GM21528 (cell line): ENCODE measurements around the gene UBE2E2.

Source experiments
- ATAC-seq: cut with Tn5 transposase; IDR thresholded peaks from one replicate; pipeline ENCODE4 v1.9.1; 2021; ENCODE audit warnings: mild to moderate bottlenecking, moderate library complexity; ENCODE audit not compliant: unreplicated experiment, low FRiP score

Gene UBE2E2

DNA sequence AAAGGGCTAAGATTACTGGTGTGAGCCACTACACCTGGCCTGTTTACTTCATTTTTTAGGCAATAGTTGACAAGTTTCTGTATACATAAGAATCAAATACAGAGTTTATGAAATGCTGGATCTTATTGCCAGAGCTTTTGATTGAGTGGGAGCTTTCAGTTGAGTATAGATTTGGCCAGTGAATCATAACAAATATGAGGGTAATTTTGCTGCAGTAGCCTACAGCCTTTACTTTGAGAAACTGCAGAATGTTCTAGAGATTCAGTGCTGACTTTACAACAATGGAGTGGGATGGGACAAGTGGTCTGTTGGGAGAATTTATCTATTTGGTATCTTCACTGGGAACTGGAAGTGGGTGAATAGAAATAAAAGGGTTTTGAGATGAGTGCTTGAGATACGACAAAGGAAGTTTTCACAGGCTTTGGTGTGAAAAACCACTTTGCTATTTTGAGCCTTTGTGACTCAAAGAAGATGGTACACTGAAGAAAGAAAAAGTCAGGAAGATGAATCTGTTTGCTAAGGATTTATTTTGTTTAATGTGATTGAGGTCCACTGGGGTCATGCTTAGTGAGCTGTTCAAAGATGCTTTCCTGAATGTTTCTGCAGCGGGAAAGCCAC is 227.8 kb downstream of the UBE2E2 start:
- ATAC-seq, result no peak

- no peak for ATAC-seq
These were observed 228.6 kb downstream of the UBE2E2 start for GRCh38 chr3:23431764-23432163.

GRCh38 chr3:23435318-23435717 is 232.2 kb downstream of the UBE2E2 start:
- no peak for ATAC-seq

- ATAC-seq, result no peak
These were observed 232.8 kb downstream of the UBE2E2 start for GRCh38 chr3:23435904-23436303.

DNA sequence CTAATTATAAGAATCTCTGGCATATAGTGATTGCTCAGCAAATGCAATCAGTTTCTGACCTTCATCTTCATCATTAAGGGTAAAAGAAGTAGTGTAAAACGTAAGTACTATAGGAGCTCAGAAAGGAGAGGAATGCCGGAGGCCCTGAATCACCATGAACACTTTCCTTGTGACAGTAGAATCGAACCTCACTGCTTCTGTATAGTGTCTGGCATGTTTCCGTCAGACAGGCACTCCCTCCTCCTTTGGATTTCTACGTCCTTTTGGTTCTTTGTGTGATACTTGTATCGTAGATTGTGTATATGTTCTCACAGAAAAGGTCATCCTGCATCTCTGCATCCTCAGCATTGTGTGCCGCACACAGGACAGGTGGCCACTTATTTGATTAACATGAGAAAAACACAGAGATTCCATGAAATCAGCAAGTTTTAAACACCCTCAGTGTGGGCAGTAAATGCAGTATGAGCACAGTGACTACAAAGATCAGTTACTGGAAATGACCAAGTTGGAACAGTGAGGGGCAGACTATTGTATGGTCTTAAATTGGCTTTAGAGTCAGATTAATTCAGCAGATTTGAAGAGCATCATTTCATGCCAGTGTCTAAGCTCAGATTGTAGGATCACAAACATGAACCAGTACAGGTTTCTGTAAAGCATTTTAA is 234.5 kb downstream of the UBE2E2 start:
- no peak for ATAC-seq

DNA sequence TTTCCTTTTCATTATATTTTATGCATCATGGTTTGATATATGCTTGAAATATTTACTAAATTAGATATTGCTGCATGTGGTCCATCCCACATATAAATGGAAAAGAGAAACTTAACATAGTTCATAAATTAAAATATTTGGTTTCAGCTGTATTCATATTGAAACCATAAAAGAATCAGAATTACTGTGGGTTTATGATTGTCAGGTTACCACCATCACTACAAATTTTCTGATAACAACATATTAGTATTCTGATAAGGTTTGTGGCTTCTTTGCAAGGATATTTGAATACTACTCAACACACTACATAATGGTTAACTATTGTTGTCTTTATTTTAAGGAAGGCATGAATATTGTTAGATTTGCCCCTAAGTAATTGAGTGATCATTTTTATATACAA is 235.5 kb downstream of the UBE2E2 start:
- ATAC-seq, result peak; percentile 38

DNA sequence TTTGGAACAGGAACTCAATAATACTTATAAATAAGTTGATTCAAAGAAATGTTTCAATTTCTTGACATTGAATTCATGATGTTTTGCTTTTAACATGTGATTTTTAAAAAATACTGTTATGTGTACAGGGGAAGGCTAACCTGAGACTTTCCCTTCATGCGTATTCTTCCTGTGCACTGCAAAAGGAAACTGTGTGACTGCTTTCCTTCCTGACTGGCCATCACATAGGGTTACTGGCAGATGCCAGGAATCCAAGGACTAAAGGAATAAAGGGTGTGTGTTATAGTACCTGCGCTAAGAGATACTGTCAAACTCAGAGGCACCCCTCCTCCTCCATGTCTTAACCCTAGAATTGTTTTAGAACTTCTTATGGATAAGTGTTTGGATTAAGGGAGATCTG is 236.0 kb downstream of the UBE2E2 start:
- no peak for ATAC-seq

- ATAC-seq, result no peak
These were observed 237.5 kb downstream of the UBE2E2 start for GRCh38 chr3:23440416-23441294.

DNA sequence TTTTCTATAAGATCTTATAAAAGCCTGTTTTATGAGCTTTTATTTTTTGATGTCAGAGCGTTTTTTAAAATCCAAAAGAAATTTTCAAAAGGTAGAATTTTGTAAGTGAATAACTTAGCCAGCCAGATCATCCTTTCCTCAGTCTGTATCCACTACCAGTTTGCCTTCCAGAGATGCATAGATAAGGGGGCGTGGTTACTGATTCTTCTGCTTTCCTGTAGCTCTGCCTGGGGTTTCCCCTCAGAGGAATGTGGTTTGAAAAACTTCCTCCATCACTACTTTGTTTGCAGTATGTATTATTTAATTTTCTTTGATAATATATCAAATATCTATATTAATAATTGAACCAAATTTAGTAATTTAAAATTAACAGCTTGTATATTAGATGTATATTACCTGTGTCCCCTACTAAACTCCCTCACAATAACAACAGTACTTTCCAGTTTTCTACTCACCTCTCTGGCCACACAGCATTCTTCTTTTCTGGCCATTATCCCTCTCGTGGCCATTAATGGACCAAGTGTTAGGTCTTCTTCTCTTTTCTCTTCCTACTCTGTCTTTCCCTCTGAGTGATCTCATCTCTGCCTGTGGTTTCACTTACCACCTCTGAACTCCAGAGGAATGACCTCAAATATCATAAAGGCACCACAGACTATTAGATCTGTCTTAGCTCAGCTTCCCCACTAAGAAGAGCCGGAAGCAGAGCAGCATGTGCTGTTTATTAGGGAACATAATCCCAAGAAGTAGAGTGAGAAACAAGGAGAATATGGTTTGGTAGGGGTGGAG is 239.7 kb downstream of the UBE2E2 start:
- peak; percentile 53 for ATAC-seq

DNA sequence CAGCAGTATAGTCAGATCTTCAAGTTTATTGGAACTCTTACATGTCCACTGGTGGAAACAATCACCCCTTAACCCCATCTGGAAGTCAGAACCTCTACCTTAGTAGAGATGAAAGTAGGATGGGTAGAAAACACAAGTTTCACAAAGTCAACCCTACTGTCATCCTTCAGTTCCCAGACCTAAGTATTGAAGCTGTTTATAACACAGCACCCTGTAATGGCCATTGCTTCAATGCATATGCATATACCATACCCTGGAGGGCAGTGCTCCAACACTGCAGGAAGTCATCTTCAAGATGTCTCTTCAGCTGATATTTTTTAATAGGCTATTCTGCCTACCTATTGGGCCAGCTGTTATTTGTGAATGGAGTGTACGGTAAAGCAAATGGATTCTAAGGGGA is 241.3 kb downstream of the UBE2E2 start:
- no peak for ATAC-seq

DNA sequence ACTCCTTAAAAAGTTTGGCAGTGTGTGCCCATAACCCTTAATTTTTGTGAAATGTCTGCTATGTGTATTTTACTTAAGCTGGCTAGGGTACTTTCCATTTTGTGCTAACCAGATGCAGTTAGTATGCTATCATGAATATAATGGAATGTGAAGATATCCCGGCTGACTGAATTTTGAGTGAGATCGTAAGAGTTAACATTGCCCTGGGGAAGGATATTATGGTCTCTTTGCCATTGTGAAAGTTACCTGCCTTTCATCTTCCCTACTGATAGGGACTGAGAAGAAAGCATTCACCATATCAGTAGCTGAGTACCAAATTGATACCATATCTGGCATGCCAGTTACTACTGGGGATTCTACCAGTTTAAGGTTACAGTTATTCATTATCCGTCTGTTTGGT is 243.2 kb downstream of the UBE2E2 start:
- ATAC-seq, result no peak

GRCh38 chr3:23448998-23449537 is 245.9 kb downstream of the UBE2E2 start:
- no peak for ATAC-seq

GRCh38 chr3:23450051-23450450 is 246.9 kb downstream of the UBE2E2 start:
- ATAC-seq, result no peak

- no peak for ATAC-seq
These were observed 247.7 kb downstream of the UBE2E2 start for GRCh38 chr3:23450806-23451205.

GRCh38 chr3:23452408-23452807 is 249.3 kb downstream of the UBE2E2 start:
- ATAC-seq, result no peak

DNA sequence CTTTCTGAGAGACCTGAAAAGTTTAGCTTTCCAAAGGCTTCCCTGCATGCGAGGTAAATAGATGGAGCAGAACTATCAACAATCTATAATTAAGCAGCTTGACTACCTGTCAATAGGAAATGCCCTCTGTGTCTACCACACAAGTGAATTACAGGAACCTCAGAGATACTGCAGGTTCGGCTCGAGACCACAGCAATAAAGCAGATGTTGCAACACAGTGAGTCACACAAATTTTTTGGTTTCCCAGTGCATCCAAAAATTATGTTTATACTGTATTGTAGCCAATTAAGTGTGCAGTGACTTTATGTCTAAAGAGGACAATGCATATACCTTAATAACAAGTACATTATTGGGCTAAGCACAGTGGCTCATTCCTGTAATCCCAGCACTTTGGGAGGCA is 252.0 kb downstream of the UBE2E2 start:
- ATAC-seq, result no peak

- ATAC-seq, result no peak
These were observed 252.6 kb downstream of the UBE2E2 start for GRCh38 chr3:23455775-23456174.

DNA sequence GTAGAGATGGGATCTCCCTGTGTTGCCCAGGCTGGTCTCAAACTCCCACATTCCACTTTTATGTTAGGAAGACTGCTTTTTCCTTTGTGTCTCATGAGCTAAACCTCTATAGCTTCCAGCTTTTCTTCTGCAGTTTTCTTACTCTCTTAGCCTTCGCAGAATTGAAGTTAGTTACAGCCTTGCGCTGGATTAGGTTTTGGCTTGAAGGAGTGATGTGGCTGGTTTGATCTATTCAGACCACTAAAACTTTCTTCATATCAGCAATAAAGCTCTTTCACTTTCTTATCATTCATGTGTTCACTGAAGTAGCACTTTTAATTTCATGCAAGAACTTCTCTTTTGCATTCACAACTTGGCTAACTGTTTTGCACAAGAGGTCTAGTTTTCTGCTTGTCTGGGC is 254.6 kb downstream of the UBE2E2 start:
- no peak for ATAC-seq

GRCh38 chr3:23459465-23459864 is 256.3 kb downstream of the UBE2E2 start:
- no peak for ATAC-seq

- ATAC-seq, result no peak
These were observed 256.9 kb downstream of the UBE2E2 start for GRCh38 chr3:23459889-23460546.
